ENCODE results near the gene ZNF628. TPM values are rescaled to one million over a fixed set of nuclear protein-coding genes. Genes with fewer than 3 reads are reported as not detected.

The ZNF628 gene
- 0.99 and 1.1 TPM in 2 replicates for total RNA-seq

DNA sequence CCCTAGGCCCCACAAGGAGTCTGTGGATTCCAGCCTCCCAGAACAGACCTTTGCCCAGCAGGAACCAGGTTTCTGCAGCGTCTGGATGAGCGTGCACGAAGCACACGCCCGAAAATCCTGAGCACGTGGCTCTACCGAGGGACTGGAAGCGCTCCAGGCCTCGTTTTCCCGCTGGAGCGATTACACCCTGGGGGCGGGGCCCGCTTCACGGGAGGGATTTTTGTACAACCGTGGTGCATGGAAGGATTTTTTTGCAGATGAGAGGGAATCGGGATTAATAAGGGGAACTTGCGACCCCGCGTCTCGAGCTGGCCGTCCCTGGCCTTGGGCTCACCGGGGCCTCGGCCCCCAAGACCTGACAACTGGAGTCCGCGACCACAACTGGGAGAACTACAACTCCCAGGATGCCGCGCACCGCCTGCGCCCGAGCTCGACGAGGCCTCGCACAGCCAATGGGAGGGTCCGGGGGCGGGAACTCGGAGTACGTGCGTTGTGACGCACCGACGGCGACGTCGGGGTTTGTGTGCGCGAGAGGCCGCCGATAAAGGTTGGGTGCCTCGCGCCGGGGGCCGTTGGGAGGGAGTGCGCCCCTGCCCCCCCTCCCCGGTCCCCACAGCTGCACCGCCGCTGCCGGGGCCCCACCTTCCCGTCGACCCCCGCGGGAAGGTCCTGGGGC lies at the start of gene ZNF628:
ZNF628 (plus strand) TSS at position 518 of the 676 bp plus-strand sequence. CDS start 3,294 bp downstream, outside the sequence.

DNA sequence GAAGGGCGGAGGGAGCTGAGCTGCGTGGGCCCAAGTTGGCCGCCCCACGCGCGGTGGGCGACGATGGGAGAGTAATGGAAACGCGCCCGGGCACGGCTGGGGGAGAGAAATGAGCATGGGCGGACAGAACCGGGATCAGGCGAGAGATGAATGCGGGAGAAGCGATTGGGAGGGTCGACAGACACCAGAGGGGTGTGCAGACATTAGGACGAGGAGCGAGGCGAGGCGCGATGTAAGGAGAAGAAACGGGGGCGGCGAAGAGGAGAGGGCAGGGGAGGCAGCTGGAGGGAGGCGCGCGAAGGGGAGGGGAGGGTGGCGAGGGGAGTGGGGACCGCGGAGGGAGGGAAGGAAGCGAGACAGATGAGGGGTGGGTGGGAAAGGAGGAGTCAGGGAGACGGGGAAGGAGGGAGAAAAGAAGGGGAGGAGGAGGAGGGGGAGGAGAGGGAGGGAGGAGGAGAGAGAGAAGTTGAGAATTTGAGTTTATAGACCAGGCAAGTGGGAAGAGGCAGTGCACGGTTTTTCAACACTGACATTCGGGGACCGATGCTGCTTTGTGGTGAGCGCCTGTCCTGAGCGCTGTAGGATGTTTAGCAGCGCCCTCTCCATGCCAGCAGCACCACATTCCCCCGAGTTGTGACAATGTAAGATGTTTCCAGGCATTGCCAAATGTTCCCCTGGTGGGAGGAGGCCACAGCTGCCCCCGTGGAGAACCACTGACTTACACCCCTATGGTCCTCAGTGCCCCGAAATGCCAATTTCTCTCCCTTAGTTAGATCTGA lies 33.2 kb upstream of the ZNF628 start, which contains the start of gene SHISA7:
SHISA7 (minus strand) TSS at position 256 of the 779 bp plus-strand sequence. CDS start 437 bp downstream, outside the sequence.

DNA sequence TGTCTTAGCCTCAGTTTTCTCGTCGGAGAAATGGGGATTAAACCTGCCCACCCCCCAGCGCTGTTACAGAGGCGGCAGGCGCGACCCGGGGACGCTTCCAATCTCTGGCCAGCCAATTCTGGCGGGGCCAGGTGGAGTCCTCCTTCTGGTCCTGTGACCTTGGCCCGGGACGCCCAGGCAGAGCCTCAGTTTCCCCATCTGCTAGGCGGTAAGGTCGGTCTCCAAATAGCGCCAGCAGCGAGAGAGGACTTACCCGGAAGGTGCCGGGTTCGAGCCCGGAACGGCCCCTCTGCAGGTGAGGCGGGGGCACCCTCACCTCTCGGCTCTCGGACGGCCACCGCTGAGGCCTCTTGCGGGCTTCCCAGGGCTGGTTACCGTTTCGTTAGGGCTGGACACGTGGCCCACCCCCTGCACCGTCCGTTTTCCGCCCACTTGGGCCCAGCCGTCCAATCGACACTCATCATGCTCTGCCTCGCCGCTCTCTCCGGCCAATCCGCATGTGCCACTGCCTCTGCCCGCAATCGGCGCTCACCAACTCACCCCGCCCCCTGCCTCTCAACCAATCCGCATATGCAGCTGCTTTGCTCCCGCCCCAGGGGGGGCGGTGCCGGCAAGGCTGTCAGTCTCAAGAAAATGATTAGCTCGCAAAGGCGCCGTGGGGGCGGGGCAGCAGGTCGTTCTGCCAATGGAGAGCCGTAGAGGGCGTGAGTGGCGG lies 15.0 kb upstream of the ZNF628 start, which contains the start of gene ISOC2:
ISOC2 (minus strand) TSS at position 384 of the 715 bp plus-strand sequence. CDS start 5,156 bp downstream, outside the sequence.

DNA sequence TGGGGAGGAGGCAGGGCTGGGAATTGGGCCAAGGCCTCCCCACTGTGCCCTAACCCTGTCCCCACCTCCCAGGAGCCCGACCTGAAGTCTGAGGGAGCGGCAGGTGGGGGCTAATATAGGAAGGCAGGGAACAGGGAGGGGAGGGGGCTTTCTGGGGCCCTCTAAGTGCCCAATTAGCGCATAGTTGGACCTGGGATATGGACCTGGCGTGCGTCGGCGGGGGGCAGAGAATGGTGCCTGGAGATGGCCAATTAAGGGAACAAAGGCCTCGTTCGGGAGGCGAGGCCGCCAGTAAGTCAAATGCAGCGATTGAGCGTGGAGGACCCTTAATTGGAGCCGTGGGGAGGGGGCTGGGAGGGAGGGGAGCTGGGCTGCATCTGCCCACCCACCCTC lies 11.8 kb upstream of the ZNF628 start, which contains the start of gene C19orf85:
C19orf85 (minus strand) TSS at position 90 of the 393 bp plus-strand sequence. CDS start 197 bp downstream, outside the sequence.

DNA sequence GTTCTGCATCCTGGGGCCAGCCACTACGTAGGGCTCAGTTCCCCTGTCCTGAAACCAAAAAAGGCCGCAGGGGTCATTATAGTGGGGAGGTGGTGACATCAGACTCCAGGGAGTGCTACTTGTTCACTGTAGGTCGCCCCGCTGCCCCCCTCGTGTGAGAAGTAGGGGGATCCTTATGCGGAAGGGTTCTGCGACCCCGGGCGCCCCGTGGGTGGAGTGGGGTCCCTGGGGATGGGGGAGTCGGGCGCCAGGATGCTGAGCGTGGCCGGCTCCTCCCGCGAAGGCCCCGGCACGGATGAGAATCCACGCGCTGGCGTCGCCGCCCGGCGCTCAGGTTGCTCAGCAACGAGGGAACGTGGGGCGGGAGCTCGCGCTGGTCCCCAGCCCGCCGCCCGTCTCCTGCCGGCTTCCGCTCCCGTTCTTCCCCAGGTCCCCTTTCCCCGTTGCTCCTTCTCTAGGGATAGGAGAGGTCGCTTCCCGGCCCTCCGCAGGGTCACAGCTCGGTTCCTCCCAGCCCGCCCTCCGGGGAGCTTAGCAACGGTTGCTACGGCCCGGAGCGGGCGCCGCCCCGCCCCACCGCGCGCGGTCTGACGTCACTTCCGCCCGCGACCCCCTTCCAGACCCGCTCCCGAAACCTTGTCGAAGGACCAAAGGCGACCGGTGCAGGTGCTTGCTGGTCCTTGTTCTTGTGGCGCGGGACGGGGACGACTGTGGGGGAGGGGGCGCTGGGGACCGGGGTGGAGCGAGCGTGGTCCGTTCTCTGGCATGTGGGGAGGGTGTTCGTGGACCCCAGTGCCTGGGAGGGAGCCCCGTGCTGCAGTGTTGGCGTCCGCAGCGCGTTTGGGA lies 8.4 kb downstream of the ZNF628 start, which contains the start of gene NAT14:
NAT14 (plus strand) TSS at position 596 of the 846 bp plus-strand sequence. CDS start 521 bp downstream, outside the sequence.

DNA sequence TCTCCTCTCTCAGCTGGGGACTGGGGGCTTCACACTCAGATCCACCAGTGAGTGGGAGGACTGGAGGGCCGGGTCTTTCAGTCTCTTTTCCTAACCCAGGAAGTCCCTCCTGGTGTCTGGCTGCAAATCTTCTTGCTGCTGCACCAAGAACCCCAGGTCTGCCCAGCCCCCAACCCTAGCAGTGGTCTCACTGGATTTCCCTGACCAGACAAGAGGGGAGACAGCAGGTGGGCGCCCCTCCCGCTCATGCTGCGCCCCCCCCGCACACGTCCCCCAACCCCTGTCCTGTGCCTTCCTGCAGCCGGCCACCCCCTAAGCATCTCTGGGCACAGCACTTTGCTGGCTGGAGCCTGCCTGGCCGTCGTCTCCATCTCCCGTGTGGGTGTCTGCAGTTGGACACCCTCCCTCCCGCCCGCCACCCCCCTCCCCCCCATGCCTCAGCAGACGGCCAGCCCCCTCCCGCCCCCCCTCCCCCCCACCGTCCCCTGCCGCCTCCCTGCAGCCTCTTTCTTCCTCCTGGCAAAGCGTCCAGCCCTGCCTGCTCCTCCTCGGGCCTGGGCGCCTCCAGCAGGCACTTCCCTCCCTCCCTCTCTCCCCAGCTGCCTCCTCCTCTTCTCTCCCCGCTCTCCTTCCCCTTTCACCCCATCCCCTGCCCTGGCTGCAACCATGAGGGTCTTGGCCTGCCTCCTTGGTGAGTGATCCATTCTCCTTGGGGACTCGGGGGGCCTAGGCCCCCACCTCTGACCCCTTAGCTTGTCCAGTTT lies 11.7 kb downstream of the ZNF628 start, which contains the start of gene SSC5D:
SSC5D (plus strand) TSS at position 513 of the 764 bp plus-strand sequence; CDS start at position 667, 154 bp downstream.

Other genes with a start within 250 kb of the ZNF628 start
- 0.72 and 1.1 TPM in 2 replicates for gene TMEM86B, start 247.9 kb upstream of the ZNF628 start, total RNA-seq
- 28.2 and 32.9 TPM in 2 replicates for gene PPP6R1, start 217.6 kb upstream of the ZNF628 start, total RNA-seq
- 23.2 and 27.4 TPM in 2 replicates for gene HSPBP1, start 196.5 kb upstream of the ZNF628 start, total RNA-seq
- gene BRSK1, start 192.6 kb upstream of the ZNF628 start, total RNA-seq, result 0.36 and 2.0 TPM in 2 replicates
- gene TMEM150B, start 151.3 kb upstream of the ZNF628 start, total RNA-seq, result not detected in 2 replicates
- 2.9 and 4.7 TPM in 2 replicates for gene KMT5C, start 136.7 kb upstream of the ZNF628 start, total RNA-seq
- gene COX6B2, start 121.9 kb upstream of the ZNF628 start, total RNA-seq, result not detected in 2 replicates
- gene GARIN5B, start 113.4 kb upstream of the ZNF628 start, total RNA-seq, result not detected in 2 replicates
- gene IL11, start 106.2 kb upstream of the ZNF628 start, total RNA-seq, result 0.09 and 0.54 TPM in 2 replicates
- gene TMEM190, start 99.8 kb upstream of the ZNF628 start, total RNA-seq, result not detected in 2 replicates
- 0.36 TPM in 1 of 2 replicates, not detected in the other for gene TMEM238, start 92.3 kb upstream of the ZNF628 start, total RNA-seq
- gene RPL28, start 90.7 kb upstream of the ZNF628 start, total RNA-seq, result 205 and 252 TPM in 2 replicates
- gene UBE2S, start 68.8 kb upstream of the ZNF628 start, total RNA-seq, result 69.6 and 98.9 TPM in 2 replicates
- gene SHISA7, start 33.3 kb upstream of the ZNF628 start, total RNA-seq, result not detected in 2 replicates
- 44.0 and 69.7 TPM in 2 replicates for gene ISOC2, start 15.0 kb upstream of the ZNF628 start, total RNA-seq
- gene C19orf85, start 11.9 kb upstream of the ZNF628 start, total RNA-seq, result not detected in 2 replicates
- gene NAT14, start 8.6 kb downstream of the ZNF628 start, total RNA-seq, result 13.5 and 15.5 TPM in 2 replicates
- 0.27 and 2.1 TPM in 2 replicates for gene SSC5D, start 11.8 kb downstream of the ZNF628 start, total RNA-seq
- gene SBK2, start 60.5 kb downstream of the ZNF628 start, total RNA-seq, result not detected in 2 replicates
- 0.19 TPM in 1 of 2 replicates, not detected in the other for gene SBK3, start 68.9 kb downstream of the ZNF628 start, total RNA-seq
- 3.0 and 4.4 TPM in 2 replicates for gene ZNF579, start 104.2 kb downstream of the ZNF628 start, total RNA-seq
- gene FIZ1, start 122.9 kb downstream of the ZNF628 start, total RNA-seq, result 1.9 and 2.2 TPM in 2 replicates
- gene ZNF524, start 123.7 kb downstream of the ZNF628 start, total RNA-seq, result 10.0 and 15.4 TPM in 2 replicates
- gene ZNF865, start 129.0 kb downstream of the ZNF628 start, total RNA-seq, result 0.54 and 1.0 TPM in 2 replicates
- gene ZNF784, start 147.9 kb downstream of the ZNF628 start, total RNA-seq, result 3.1 and 4.0 TPM in 2 replicates
- 1.7 and 3.5 TPM in 2 replicates for gene ZNF580, start 164.4 kb downstream of the ZNF628 start, total RNA-seq
- gene ZNF581, start 167.0 kb downstream of the ZNF628 start, total RNA-seq, result 22.6 and 24.8 TPM in 2 replicates
- 6.1 and 6.6 TPM in 2 replicates for gene CCDC106, start 171.6 kb downstream of the ZNF628 start, total RNA-seq
- 103 and 137 TPM in 2 replicates for gene U2AF2, start 178.4 kb downstream of the ZNF628 start, total RNA-seq
- 73.5 and 110 TPM in 2 replicates for gene EPN1, start 198.6 kb downstream of the ZNF628 start, total RNA-seq